HepG2 (cell line): ENCODE measurements around the gene NME2.

Experiments
- ARID2 ChIP-seq: sonication (generic); formaldehyde crosslinking; IDR thresholded peaks from 2 replicates; pipeline ENCODE4 v1.8.1; 2022; ENCODE audit warnings: mild to moderate bottlenecking, missing genetic modification reagents, borderline replicate concordance
- CBX5 ChIP-seq: sonication (generic); formaldehyde crosslinking; IDR thresholded peaks from 2 replicates; pipeline ENCODE4 v1.4.0; 2020; ENCODE audit warnings: missing genetic modification reagents, borderline replicate concordance
- HNRNPH1 ChIP-seq: fragments of 200-400 bp; formaldehyde crosslinking; optimal IDR thresholded peaks from 2 replicates; pipeline ENCODE3; 2017; ENCODE audit warnings: mild to moderate bottlenecking, low read depth, low read length
- MAX ChIP-seq: IDR thresholded peaks from 2 replicates; pipeline ENCODE4 v1.6.1; 2012; ENCODE audit warnings: inconsistent platforms
- POLR2AphosphoS5 ChIP-seq: IDR thresholded peaks from 2 replicates; pipeline ENCODE4 v1.6.1; 2012; ENCODE audit warnings: low read depth, low read length
- ZBTB43 ChIP-seq: sonication (generic); formaldehyde crosslinking; conservative IDR thresholded peaks from 2 replicates; pipeline ENCODE4 v1.4.0; 2020; ENCODE audit warnings: missing genetic modification reagents
- ZFAT ChIP-seq: sonication (generic); formaldehyde crosslinking; conservative IDR thresholded peaks from 2 replicates; pipeline ENCODE4 v1.8.1; 2023; ENCODE audit warnings: missing genetic modification reagents, inconsistent platforms

- no peak for TF ChIP-seq ARID2 (CRISPR knock-in tag)
- no peak for TF ChIP-seq CBX5 (CRISPR knock-in tag)
- TF ChIP-seq ZFAT (CRISPR knock-in tag): no peak
- TF ChIP-seq POLR2AphosphoS5: no peak
- no peak for TF ChIP-seq HNRNPH1
- TF ChIP-seq ZBTB43 (CRISPR knock-in tag): no peak
- no peak for TF ChIP-seq MAX
Measured at GRCh38 chr17:51142597-51142996, 23.6 kb upstream of the NME2 start.
